Liver (tissue), 3 donors: Measurements from ENCODE around the gene ZNHIT6.

Experiments
- EGR1 ChIP-seq, 2 donors: IDR thresholded peaks; 2 replicates each; pipeline ENCODE4 v1.6.1; 2016 to 2018; ENCODE audit warnings: antibody characterized with exemption in 2 of 2, low read depth in 2 of 2
- FOXA1 ChIP-seq: IDR thresholded peaks from 2 replicates; pipeline ENCODE4 v1.6.1; 2016; ENCODE audit warnings: antibody characterized with exemption
- GABPA ChIP-seq, 2 donors: IDR thresholded peaks in 1 of 2; conservative IDR thresholded peaks in 1 of 2; 2 replicates each; pipeline ENCODE4 v1.6.1; 2016; ENCODE audit warnings: antibody characterized with exemption in 2 of 2, mild to moderate bottlenecking in 1 of 2, moderate library complexity in 1 of 2
- HNF4A ChIP-seq, 2 donors: conservative IDR thresholded peaks; 2 replicates each; pipeline ENCODE4 v1.6.1; 2016; ENCODE audit warnings: antibody characterized with exemption in 2 of 2, mild to moderate bottlenecking in 2 of 2
- JUND ChIP-seq, 2 donors: IDR thresholded peaks; 2 replicates each; pipeline ENCODE4 v1.6.1; 2016; ENCODE audit warnings: antibody characterized with exemption in 2 of 2
- RAD21 ChIP-seq, 2 donors: IDR thresholded peaks; 2 replicates each; pipeline ENCODE4 v1.6.1; 2016; ENCODE audit warnings: antibody characterized with exemption in 2 of 2, mild to moderate bottlenecking in 2 of 2
- SP1 ChIP-seq: IDR thresholded peaks from 2 replicates; pipeline ENCODE4 v1.6.1; 2018; ENCODE audit warnings: antibody characterized with exemption, mild to moderate bottlenecking
- TAF1 ChIP-seq: conservative IDR thresholded peaks from 2 replicates; pipeline ENCODE4 v1.6.1; 2016; ENCODE audit warnings: antibody characterized with exemption, mild to moderate bottlenecking
- YY1 ChIP-seq: IDR thresholded peaks from 2 replicates; pipeline ENCODE4 v1.6.1; 2016; ENCODE audit warnings: antibody characterized with exemption, mild to moderate bottlenecking
- TF ChIP-seq, protein P1 (sequence below): fragments of 150-350 bp; IDR thresholded peaks from 2 replicates; pipeline ENCODE4 v1.5.1; 2017; ENCODE audit warnings: improper control_type of control experiment, low read depth, low read length; ENCODE audit not compliant: missing input control
- TF ChIP-seq, protein P2 (sequence below): IDR thresholded peaks from 2 replicates; pipeline ENCODE4 v1.6.1; 2016; ENCODE audit warnings: antibody characterized with exemption
- TF ChIP-seq, protein P3 (sequence below): IDR thresholded peaks from 2 replicates; pipeline ENCODE4 v1.6.1; 2016; ENCODE audit warnings: antibody characterized with exemption
- TF ChIP-seq, protein P4 (sequence below): IDR thresholded peaks from 2 replicates; pipeline ENCODE4 v1.6.1; 2016; ENCODE audit warnings: antibody characterized with exemption, mild to moderate bottlenecking
- TF ChIP-seq, protein P5 (sequence below): IDR thresholded peaks from 2 replicates; pipeline ENCODE4 v1.6.1; 2016; ENCODE audit warnings: antibody characterized with exemption
- donor health status: healthy.
- donor health status: healthy.

DNA sequence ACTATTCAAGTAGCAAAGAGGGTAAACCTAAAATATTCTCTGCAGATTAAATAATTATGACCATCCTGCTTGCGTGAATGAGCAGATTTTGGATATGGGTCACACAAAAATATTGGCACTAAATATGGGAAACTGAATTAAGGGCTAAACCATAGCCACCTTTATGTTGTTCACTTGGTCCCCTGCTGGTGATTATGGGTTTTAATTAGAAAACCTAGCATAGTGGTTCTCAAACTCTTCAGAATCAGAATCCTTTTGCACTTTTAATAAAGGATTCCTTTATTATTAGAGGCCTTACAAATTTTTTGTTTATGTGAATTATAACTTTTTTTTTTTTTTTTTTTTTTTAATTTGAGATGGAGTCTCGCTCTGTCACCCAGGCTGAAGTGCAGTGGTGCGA lies 38.5 kb upstream of the ZNHIT6 start:
- TF ChIP-seq RAD21 (IDR thresholded peaks at IDR 0.05) (no peak), GABPA (IDR thresholded peaks at IDR 0.05 in 1 of 2, conservative IDR thresholded peaks at IDR 0.05 in 1 of 2) (no peak), TAF1 (no peak), EGR1 (IDR thresholded peaks at IDR 0.05; ENCODE audit: low read depth in 2 of 2) (no peak), JUND (IDR thresholded peaks at IDR 0.05) (no peak), FOXA1 (no peak), HNF4A (conservative IDR thresholded peaks at IDR 0.05) (no peak), SP1 (no peak), YY1 (no peak)
- TF ChIP-seq, protein P1, sequence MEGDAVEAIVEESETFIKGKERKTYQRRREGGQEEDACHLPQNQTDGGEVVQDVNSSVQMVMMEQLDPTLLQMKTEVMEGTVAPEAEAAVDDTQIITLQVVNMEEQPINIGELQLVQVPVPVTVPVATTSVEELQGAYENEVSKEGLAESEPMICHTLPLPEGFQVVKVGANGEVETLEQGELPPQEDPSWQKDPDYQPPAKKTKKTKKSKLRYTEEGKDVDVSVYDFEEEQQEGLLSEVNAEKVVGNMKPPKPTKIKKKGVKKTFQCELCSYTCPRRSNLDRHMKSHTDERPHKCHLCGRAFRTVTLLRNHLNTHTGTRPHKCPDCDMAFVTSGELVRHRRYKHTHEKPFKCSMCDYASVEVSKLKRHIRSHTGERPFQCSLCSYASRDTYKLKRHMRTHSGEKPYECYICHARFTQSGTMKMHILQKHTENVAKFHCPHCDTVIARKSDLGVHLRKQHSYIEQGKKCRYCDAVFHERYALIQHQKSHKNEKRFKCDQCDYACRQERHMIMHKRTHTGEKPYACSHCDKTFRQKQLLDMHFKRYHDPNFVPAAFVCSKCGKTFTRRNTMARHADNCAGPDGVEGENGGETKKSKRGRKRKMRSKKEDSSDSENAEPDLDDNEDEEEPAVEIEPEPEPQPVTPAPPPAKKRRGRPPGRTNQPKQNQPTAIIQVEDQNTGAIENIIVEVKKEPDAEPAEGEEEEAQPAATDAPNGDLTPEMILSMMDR, result no peak
- TF ChIP-seq, protein P2, sequence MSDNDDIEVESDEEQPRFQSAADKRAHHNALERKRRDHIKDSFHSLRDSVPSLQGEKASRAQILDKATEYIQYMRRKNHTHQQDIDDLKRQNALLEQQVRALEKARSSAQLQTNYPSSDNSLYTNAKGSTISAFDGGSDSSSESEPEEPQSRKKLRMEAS, result no peak
- TF ChIP-seq, protein P3, sequence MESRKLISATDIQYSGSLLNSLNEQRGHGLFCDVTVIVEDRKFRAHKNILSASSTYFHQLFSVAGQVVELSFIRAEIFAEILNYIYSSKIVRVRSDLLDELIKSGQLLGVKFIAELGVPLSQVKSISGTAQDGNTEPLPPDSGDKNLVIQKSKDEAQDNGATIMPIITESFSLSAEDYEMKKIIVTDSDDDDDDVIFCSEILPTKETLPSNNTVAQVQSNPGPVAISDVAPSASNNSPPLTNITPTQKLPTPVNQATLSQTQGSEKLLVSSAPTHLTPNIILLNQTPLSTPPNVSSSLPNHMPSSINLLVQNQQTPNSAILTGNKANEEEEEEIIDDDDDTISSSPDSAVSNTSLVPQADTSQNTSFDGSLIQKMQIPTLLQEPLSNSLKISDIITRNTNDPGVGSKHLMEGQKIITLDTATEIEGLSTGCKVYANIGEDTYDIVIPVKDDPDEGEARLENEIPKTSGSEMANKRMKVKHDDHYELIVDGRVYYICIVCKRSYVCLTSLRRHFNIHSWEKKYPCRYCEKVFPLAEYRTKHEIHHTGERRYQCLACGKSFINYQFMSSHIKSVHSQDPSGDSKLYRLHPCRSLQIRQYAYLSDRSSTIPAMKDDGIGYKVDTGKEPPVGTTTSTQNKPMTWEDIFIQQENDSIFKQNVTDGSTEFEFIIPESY, result no peak
- TF ChIP-seq, protein P4, sequence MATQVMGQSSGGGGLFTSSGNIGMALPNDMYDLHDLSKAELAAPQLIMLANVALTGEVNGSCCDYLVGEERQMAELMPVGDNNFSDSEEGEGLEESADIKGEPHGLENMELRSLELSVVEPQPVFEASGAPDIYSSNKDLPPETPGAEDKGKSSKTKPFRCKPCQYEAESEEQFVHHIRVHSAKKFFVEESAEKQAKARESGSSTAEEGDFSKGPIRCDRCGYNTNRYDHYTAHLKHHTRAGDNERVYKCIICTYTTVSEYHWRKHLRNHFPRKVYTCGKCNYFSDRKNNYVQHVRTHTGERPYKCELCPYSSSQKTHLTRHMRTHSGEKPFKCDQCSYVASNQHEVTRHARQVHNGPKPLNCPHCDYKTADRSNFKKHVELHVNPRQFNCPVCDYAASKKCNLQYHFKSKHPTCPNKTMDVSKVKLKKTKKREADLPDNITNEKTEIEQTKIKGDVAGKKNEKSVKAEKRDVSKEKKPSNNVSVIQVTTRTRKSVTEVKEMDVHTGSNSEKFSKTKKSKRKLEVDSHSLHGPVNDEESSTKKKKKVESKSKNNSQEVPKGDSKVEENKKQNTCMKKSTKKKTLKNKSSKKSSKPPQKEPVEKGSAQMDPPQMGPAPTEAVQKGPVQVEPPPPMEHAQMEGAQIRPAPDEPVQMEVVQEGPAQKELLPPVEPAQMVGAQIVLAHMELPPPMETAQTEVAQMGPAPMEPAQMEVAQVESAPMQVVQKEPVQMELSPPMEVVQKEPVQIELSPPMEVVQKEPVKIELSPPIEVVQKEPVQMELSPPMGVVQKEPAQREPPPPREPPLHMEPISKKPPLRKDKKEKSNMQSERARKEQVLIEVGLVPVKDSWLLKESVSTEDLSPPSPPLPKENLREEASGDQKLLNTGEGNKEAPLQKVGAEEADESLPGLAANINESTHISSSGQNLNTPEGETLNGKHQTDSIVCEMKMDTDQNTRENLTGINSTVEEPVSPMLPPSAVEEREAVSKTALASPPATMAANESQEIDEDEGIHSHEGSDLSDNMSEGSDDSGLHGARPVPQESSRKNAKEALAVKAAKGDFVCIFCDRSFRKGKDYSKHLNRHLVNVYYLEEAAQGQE, result no peak
- TF ChIP-seq, protein P5, sequence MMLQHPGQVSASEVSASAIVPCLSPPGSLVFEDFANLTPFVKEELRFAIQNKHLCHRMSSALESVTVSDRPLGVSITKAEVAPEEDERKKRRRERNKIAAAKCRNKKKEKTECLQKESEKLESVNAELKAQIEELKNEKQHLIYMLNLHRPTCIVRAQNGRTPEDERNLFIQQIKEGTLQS, result no peak
